HEK293 (cell line): ENCODE results near the gene THBS2.

Experiments used
- CTCF ChIA-PET: fragments of 350-600 bp; formaldehyde crosslinking; extraction: SDS; loops from one replicate; lab custom pipeline; 2021; ENCODE audit warnings: antibody characterized with exemption; lab: Yijun Ruan, JAX
- POLR2A ChIA-PET: fragments of 300-600 bp; formaldehyde crosslinking; extraction: SDS; loops from one replicate; lab custom pipeline; 2020; ENCODE audit warnings: antibody characterized with exemption, inconsistent platforms; lab: Yijun Ruan, JAX
- H3K27ac ChIP-seq: fragments of 200-500 bp; sonication (Bioruptor generic); 2 replicates; pipeline ENCODE4 v1.5.1; 2014; ENCODE audit warnings: low read depth, low read length, control low read depth, inconsistent platforms; ENCODE audit errors: extremely low read depth
- H3K36me3 ChIP-seq, 2 experiments: fragments of 200-500 bp in 1 of 2; sonication (Bioruptor generic) in 1 of 2; 1 replicate in 1 of 2; 2 replicates in 1 of 2; pipeline ENCODE4 v1.5.1; 2014 to 2017; ENCODE audit warnings: inconsistent platforms in 2 of 2, low read length in 2 of 2; ENCODE audit not compliant: control insufficient read depth in 2 of 2, insufficient read depth in 1 of 2
- H3K4me1 ChIP-seq: fragments of 200-500 bp; sonication (Bioruptor generic); 2 replicates; pipeline ENCODE4 v1.5.1; 2014; ENCODE audit warnings: mild to moderate bottlenecking, low read length, inconsistent platforms; ENCODE audit not compliant: control insufficient read depth, insufficient read depth
- H3K4me3 ChIP-seq: 2 replicates; pipeline ENCODE4 v1.5.1; 2011; ENCODE audit warnings: low read depth, mild to moderate bottlenecking, control low read depth, low read length, moderate library complexity
- H3K9me3 ChIP-seq: fragments of 200-500 bp; sonication (Bioruptor generic); 2 replicates; pipeline ENCODE4 v1.5.1; 2014; ENCODE audit warnings: low read depth, low read length, inconsistent platforms; ENCODE audit not compliant: control insufficient read depth, insufficient read depth
- HOXD13 ChIP-seq: sonication (generic); formaldehyde crosslinking; IDR thresholded peaks from 2 replicates; pipeline ENCODE4 v1.8.0; 2022; ENCODE audit warnings: missing genetic modification reagents, borderline replicate concordance
- KLF8 ChIP-seq: fragments of 450-650 bp; formaldehyde crosslinking; IDR thresholded peaks from 2 replicates; pipeline ENCODE4 v1.5.1; 2016; ENCODE audit warnings: missing biosample characterization, missing genetic modification characterization
- MYNN ChIP-seq: fragments of 450-650 bp; formaldehyde crosslinking; IDR thresholded peaks from 2 replicates; pipeline ENCODE4 v1.5.1; 2016; ENCODE audit warnings: missing biosample characterization, missing genetic modification characterization, borderline replicate concordance
- SCRT1 ChIP-seq: fragments of 450-650 bp; formaldehyde crosslinking; IDR thresholded peaks from 2 replicates; pipeline ENCODE4 v1.5.1; 2016; ENCODE audit warnings: missing biosample characterization, missing genetic modification characterization, borderline replicate concordance
- ZNF132 ChIP-seq: fragments of 450-650 bp; formaldehyde crosslinking; IDR thresholded peaks from 2 replicates; pipeline ENCODE4 v1.5.1; 2017; ENCODE audit warnings: missing biosample characterization, missing genetic modification characterization, borderline replicate concordance
- ZNF157 ChIP-seq: fragments of 450-650 bp; formaldehyde crosslinking; IDR thresholded peaks from 2 replicates; pipeline ENCODE4 v1.5.1; 2016; ENCODE audit warnings: missing biosample characterization, missing genetic modification characterization
- ZNF2 ChIP-seq: fragments of 450-650 bp; formaldehyde crosslinking; IDR thresholded peaks from 2 replicates; pipeline ENCODE4 v1.5.1; 2016; ENCODE audit warnings: missing biosample characterization, missing genetic modification characterization
- ZNF324 ChIP-seq: fragments of 450-650 bp; formaldehyde crosslinking; IDR thresholded peaks from 2 replicates; pipeline ENCODE4 v1.5.1; 2016; ENCODE audit warnings: missing biosample characterization, missing genetic modification characterization
- ZNF335 ChIP-seq: fragments of 450-650 bp; formaldehyde crosslinking; conservative IDR thresholded peaks from 2 replicates; pipeline ENCODE4 v1.5.1; 2016; ENCODE audit warnings: missing biosample characterization, missing genetic modification characterization
- ZNF37A ChIP-seq: fragments of 450-650 bp; IDR thresholded peaks from 2 replicates; pipeline ENCODE4 v1.5.1; 2018; ENCODE audit warnings: missing biosample characterization, missing genetic modification characterization
- ZNF404 ChIP-seq: fragments of 450-650 bp; formaldehyde crosslinking; IDR thresholded peaks from 2 replicates; pipeline ENCODE4 v1.5.1; 2017; ENCODE audit warnings: missing biosample characterization, missing genetic modification characterization
- ZNF560 ChIP-seq: fragments of 450-650 bp; formaldehyde crosslinking; IDR thresholded peaks from 2 replicates; pipeline ENCODE4 v1.5.1; 2017; ENCODE audit warnings: missing biosample characterization, missing genetic modification characterization, borderline replicate concordance
- ZNF561 ChIP-seq: fragments of 450-650 bp; IDR thresholded peaks from 2 replicates; pipeline ENCODE4 v1.5.1; 2018; ENCODE audit warnings: missing biosample characterization, missing genetic modification characterization, borderline replicate concordance
- ZNF596 ChIP-seq: fragments of 450-650 bp; IDR thresholded peaks from 2 replicates; pipeline ENCODE4 v1.5.0; 2018; ENCODE audit warnings: missing biosample characterization, mild to moderate bottlenecking, missing genetic modification characterization, moderate library complexity
- ZNF600 ChIP-seq: fragments of 450-650 bp; formaldehyde crosslinking; IDR thresholded peaks from 2 replicates; pipeline ENCODE4 v1.5.1; 2016; ENCODE audit warnings: missing biosample characterization, missing genetic modification characterization
- ZNF677 ChIP-seq: fragments of 450-650 bp; IDR thresholded peaks from 2 replicates; pipeline ENCODE4 v1.5.0; 2018; ENCODE audit warnings: missing biosample characterization, mild to moderate bottlenecking, missing genetic modification characterization, moderate library complexity
- TF ChIP-seq, protein P1 (sequence below): fragments of 450-650 bp; formaldehyde crosslinking; IDR thresholded peaks from 2 replicates; pipeline ENCODE4 v1.5.1; 2016; ENCODE audit warnings: missing biosample characterization, missing genetic modification characterization

THBS2 gene

DNA sequence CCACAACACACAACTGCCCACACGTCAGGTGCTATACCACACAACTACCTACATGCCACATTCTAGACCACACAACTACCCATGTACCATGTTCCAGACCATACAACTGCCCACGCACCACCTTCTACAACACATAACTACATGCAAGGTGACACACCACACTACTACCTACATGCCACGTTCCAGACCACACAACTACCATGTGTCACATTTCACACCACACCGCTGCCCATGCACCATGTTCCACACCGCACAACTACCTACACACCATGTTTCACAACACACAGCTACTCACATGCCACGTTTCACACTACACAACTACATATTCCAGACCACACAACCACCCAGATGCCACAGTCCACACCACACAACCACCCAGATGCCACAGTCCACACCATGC, 19.8 kb downstream of the THBS2 start:
- Histone ChIP-seq H3K4me1 (no peaks in the 10 kb centered on the region), H3K4me3 (no peak overlapping the region)
- CTCF ChIA-PET, result interaction anchor here (0.7 kb wide), 1 partner anchor 28 kb away, joined by 3 read pairs; no protein-coding TSS in a partner anchor
- TF ChIP-seq ZNF324 (tag by site-specific recombination) (no peak), ZNF157 (tag by site-specific recombination) (no peak), HOXD13 (CRISPR knock-in tag) (peak; percentile 70)
- TF ChIP-seq, all 188 proteins: peak for 1
- POLR2A ChIA-PET, result no interaction called here
- Histone ChIP-seq H3K36me3 (no peaks in the 10 kb centered on the region), H3K27ac (no peak overlapping the region), H3K9me3 (no peaks in the 10 kb centered on the region)

GRCh38 chr6:169233181-169233580, 20.5 kb downstream of the THBS2 start:
- ChIA-PET CTCF (no interaction called here), POLR2A (no interaction called here)
- Histone ChIP-seq H3K9me3 (no peaks in the 10 kb centered on the region), H3K4me3 (no peak overlapping the region), H3K36me3 (no peaks in the 10 kb centered on the region), H3K27ac (no peak overlapping the region), H3K4me1 (no peaks in the 10 kb centered on the region)
- TF ChIP-seq ZNF404 (tag by site-specific recombination) (no peak), ZNF600 (0 out of 2 replicates have a peak, but pooled peaks have one; percentile 33)

GRCh38 chr6:169232507-169232931, 21.1 kb downstream of the THBS2 start:
- Histone ChIP-seq H3K27ac (no peak overlapping the region), H3K4me1 (no peaks in the 10 kb centered on the region), H3K9me3 (no peaks in the 10 kb centered on the region), H3K4me3 (no peak overlapping the region), H3K36me3 (no peaks in the 10 kb centered on the region)
- ChIA-PET POLR2A (no interaction called here), CTCF (no interaction called here)
- TF ChIP-seq, protein P1, sequence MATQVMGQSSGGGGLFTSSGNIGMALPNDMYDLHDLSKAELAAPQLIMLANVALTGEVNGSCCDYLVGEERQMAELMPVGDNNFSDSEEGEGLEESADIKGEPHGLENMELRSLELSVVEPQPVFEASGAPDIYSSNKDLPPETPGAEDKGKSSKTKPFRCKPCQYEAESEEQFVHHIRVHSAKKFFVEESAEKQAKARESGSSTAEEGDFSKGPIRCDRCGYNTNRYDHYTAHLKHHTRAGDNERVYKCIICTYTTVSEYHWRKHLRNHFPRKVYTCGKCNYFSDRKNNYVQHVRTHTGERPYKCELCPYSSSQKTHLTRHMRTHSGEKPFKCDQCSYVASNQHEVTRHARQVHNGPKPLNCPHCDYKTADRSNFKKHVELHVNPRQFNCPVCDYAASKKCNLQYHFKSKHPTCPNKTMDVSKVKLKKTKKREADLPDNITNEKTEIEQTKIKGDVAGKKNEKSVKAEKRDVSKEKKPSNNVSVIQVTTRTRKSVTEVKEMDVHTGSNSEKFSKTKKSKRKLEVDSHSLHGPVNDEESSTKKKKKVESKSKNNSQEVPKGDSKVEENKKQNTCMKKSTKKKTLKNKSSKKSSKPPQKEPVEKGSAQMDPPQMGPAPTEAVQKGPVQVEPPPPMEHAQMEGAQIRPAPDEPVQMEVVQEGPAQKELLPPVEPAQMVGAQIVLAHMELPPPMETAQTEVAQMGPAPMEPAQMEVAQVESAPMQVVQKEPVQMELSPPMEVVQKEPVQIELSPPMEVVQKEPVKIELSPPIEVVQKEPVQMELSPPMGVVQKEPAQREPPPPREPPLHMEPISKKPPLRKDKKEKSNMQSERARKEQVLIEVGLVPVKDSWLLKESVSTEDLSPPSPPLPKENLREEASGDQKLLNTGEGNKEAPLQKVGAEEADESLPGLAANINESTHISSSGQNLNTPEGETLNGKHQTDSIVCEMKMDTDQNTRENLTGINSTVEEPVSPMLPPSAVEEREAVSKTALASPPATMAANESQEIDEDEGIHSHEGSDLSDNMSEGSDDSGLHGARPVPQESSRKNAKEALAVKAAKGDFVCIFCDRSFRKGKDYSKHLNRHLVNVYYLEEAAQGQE (tag by site-specific recombination), result no peak
- TF ChIP-seq SCRT1 (tag by site-specific recombination) (no peak), ZNF561 (tag by site-specific recombination) (no peak), ZNF2 (tag by site-specific recombination) (no peak), ZNF132 (no peak), HOXD13 (CRISPR knock-in tag) (no peak), MYNN (tag by site-specific recombination) (no peak), ZNF560 (no peak), ZNF677 (no peak), ZNF596 (tag by site-specific recombination) (no peak), KLF8 (tag by site-specific recombination) (no peak), ZNF335 (tag by site-specific recombination) (no peak), ZNF37A (tag by site-specific recombination) (no peak)
